GF-D8 (cell line): ENCODE results near the gene KCND1.

Source experiments
- DNase-seq: peaks from one replicate; lab custom pipeline; 2025; lab: John Stamatoyannopoulos, UW

Gene KCND1

DNA sequence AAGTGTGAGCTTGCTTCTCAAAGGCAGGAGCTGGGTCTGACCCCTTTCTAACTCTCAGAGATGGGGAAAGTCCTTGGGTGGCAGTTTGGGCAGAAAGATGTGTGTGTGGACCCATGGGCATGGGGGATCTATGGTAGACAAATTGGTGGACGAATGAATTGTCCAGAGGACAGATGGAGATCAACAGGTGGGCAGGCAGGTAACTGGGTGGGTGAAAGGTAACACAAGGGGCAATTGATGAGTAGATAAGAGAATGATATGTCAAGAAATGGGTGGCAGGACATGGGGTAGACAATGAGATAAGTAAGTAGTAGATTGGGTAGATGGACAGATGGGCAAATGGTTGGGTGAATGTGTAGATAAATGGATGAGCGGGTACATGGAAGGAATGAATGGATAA, 2.9 kb upstream of the KCND1 start:
- no peak for DNase-seq

DNA sequence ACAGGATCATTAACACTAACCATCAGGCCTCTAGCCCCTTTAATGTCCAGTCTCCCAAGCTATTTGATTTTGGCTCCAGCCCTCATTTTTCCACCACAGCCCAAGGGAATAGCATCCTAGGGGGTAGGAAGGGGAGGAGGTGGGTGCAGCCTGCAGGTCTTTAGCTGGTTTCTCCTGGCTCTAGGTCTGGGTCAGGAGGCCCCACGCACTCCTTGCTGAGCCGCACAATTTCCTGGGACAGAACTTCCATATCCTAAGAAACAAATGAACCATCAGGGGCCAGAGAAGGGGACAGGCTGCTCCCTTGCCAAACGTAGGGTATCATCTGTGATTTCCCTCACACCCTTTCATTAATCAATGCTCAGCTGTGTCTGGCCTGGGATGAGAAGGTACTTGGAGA, 2.4 kb upstream of the KCND1 start:
- DNase-seq = no peak

GRCh38 chrX:48972220-48973164, 848 bp upstream of the KCND1 start:
- no peak for DNase-seq

DNA sequence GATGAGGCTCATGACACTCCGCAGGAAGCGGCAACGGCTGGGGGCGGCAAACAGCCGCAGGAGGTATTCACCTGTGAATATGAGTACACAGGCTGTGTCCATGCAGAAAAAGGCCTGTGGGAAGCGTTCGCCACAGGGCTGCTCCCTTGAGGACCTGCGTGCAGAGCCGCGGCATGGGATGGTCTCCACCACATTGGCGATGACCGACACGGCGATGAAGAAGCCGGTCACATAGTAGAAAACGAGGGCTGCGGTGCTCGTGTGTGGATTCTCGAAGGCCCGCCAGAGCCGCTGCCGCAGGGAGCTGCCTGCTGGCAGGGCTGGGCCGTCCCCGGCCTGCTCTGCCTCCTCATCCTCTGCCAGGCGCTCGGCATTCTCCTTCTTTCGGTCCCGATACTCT, 2.2 kb downstream of the KCND1 start:
- DNase-seq = no peak

DNA sequence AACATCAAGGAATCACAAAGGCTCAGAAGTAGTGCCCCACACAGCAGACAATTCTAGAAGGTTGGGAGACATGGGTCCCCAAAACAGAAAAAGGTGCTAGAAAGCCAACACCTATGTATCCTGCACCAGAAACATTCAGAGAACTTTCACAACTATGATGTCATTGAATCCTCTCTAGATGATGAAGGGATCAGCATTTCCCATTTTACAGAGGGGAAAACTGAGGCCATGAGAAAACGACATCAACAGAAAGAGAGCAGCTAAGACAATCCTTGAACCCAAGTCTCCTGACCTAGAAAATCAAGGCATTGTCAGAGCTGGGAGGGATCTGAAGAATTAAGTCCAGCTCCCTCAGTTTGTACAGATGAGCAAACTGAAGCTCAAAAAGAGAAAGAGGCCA, 3.3 kb downstream of the KCND1 start:
- DNase-seq = no peak

GRCh38 chrX:48966796-48967579, 4.7 kb downstream of the KCND1 start:
- no peak for DNase-seq

- no peak for DNase-seq
Observed at GRCh38 chrX:48965959-48966358, 5.7 kb downstream of the KCND1 start.

DNA sequence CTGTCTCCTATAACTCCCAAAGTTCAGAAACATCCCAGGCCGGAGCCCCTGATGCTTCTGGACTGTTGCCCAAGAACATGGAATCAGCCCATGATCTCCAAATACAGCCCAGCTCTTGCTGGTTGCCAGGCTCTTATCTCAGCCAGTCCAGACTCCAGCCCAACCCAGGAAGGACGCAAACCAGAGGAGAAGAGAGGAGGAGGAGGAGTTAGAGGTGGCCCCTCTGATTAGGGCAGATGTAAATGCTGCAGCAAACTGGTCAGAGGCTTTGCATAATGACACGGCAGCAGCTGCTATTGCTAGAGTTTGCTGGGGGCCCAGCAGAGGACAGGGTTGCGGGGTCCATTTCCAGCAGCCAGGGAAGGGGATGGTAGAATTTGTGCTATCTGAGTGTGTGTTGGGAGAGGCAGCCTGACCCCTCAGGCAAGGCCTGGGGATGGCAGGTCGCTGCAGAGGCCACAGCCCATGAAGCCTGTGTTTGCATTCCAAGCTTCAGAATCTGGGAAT, 10.0 kb downstream of the KCND1 start:
- no peak for DNase-seq

DNA sequence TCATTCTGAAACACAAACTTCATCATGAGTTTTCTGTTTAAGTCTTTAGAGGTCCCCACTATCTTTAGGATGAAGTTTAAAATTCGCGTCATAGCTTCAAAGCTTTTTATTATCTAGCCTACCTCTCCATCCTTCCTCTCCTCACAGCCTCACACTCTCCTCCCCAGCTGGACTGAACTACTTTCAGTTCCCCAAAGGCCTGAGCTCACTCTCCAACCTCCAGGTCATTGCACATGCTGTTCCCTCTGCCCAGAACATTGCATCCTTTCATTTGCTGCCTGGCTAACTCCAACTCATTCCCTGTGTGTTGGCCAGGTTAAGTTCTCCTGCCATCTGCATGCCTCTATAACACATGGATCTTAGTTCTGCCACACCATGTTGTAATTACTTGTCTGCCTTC, 11.4 kb downstream of the KCND1 start:
- DNase-seq = no peak

DNA sequence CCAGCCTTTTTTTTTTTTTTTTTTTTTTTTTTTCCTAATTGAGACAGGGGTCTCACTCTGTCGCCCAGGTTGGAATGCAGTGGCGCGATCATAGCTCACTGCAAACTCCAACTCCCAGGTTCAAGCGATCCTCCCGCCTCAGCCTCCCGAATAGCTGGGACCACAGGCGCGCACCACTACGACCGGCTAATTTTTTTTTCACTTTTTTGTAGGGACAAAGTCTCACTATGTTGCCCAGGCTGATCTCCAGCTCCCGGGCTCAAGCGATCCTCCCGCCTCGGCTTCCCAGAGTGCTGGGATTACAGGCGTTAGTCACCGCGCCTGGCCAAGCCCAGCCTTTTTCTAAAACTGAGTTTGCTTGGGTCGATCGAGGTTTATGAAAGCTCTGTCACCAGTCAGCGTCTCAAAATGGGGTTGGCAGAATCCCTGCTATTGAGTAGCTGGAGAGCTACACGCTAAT, 13.0 kb downstream of the KCND1 start:
- no peak for DNase-seq

- DNase-seq = peak; percentile 87
Observed at GRCh38 chrX:48957827-48958634, 13.6 kb downstream of the KCND1 start.

DNA sequence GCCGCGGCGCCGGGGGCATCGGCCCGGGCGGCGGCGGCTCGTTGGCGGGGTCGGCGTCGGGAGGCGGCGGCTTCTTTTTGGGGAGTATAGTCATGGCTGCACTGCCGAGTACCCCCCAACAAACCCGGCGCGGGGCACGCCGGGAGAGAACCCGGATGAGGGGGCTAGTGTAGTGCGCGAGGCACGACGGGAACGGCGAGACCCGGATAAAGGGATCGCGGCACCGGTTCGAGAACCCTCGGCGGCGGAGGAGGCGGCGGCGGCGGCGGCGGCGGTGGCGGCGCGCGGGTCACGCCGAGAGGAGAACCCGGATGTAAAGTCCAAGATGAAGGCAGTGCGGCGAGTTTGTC, 14.2 kb downstream of the KCND1 start, which contains the start of gene OTUD5:
OTUD5 (minus strand) TSS at position 131 of the 350 bp plus-strand sequence; CDS start at position 94, 37 bp downstream.
- DNase-seq = no peak

DNA sequence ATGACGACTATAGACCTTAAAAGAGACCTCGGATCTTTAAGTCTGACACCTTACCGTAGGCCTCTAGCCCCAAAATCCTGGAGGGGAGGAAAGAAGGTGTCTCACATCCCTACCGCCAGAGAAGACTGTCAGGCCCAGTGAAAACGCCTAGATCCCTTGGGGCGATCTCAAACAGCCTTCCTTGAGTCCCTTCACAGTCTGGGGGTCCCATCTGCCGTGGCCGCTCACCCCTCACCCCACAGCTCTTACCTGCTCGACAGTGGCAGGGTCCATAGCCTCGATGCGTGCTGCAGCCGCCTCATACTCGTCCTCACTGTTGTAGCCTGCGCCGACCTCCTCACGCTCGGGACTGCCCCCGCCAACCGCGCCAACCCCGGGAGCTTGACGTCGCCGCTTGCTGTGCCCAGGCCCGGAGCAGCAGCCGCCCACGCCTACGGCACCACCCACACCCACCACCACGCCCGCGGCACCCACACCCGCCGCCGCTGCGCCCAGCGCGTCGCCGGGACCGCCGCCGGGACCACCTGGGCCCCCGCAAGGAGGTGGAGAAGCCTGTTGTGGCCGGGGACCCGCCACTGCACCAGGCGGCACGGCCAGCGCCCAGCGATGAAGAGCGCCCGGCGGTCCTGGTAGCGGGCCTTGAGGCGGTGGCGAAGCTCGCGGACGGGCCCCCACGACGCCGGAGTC, 14.8 kb downstream of the KCND1 start:
- DNase-seq = no peak

- no peak for DNase-seq
Observed at GRCh38 chrX:48948589-48948988, 23.1 kb downstream of the KCND1 start.

DNA sequence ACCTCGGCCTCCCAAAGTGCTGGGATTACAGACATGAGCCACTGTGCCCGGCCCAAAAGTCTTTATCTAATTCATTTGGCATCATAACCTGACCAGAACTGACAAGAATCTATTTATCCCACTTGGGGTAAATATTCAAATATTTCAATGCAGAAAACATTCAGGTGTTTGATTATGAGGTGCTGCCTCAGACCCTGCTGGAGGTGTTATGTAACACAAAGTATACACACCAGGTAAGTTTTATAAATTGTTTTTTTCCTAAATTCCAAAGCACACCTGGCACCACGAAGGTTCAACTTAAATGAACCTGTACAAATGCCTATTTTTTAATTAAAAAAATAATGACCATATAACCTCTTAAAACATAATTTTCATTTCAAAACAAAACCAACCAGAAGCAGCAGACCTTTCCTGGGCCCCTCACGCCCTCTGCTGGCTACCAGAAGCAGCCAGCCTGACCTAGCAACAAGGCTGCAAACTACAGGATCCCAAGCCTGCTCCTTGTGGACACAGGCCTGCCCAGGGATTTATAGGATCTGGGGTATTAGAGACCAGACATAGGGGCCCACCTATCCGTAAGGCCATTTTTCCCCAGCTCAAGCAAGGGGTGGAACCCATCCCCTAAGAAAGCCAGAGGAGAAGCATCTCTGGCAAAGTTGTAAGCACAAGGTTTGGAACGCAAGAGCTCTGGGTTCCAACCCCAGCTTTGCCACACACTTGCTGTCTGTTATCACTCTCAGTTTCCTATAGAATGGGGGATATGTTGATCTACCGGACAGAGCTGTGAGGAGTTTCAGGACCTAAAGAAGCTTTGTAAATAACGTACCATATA, 25.9 kb downstream of the KCND1 start:
- no peak for DNase-seq

GRCh38 chrX:48942895-48943294, 28.7 kb downstream of the KCND1 start:
- no peak for DNase-seq

GRCh38 chrX:48940404-48940955, 31.2 kb downstream of the KCND1 start:
- DNase-seq = peak; percentile 30

- DNase-seq = no peak
Observed at GRCh38 chrX:48939524-48940228, 32.0 kb downstream of the KCND1 start.

DNA sequence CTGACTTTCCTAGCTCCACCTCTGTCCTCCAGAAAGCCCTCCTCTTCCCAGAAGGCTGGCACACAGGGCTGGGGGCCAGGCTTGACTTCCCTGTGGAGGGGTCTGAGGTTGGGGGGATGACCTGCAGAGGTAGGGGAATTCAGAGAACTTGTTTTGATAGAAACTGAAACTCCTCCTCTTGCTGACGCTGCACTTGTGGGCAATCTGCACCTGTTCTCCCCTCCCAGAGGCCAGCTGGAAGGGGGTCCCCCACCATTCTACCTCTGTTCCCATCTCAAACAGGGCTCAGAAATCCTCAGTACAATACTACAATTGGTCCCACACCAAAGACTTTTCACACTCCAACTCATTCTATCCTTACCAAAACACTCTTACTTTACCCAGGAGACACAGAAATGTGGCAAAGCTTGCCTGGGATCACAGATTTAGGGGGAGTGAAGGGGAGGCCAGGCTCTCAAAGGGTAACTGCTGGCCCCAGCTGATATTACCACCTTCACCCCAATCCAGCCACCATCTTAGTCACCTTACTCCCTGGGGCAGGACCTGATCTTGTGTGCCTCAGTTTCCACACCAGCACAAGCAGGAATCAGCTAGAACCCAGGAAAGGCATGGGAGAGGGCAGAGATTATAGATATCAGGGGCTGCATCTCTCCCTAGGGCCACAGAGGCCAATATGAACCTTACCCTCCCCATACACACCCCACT, 32.8 kb downstream of the KCND1 start:
- no peak for DNase-seq
